GM12878 (cell line): ENCODE data around the gene ANKRD37. TPM values are rescaled to one million over a fixed set of nuclear protein-coding genes. Genes with fewer than 3 reads are reported as not detected.

ENCODE experiments used
- CBFB ChIP-seq: IDR thresholded peaks from 2 replicates; pipeline ENCODE4 v1.6.1; 2016; ENCODE audit warnings: antibody characterized with exemption, low read depth
- EZH2 ChIP-seq: IDR thresholded peaks from 2 replicates; pipeline ENCODE4 v1.6.1; 2012; ENCODE audit warnings: low read depth, mild to moderate bottlenecking, control low read depth, inconsistent platforms, low read length, borderline replicate concordance; ENCODE audit not compliant: control insufficient read depth
- FOXM1 ChIP-seq: IDR thresholded peaks from 2 replicates; pipeline ENCODE4 v1.6.1; 2012; ENCODE audit warnings: low read depth, mild to moderate bottlenecking, inconsistent platforms, low read length, moderate library complexity
- HDGF ChIP-seq: fragments of 450-650 bp; IDR thresholded peaks from 2 replicates; pipeline ENCODE4 v1.6.1; 2016; ENCODE audit warnings: antibody characterized with exemption
- MEF2B ChIP-seq: fragments of 450-650 bp; IDR thresholded peaks from 2 replicates; pipeline ENCODE4 v1.6.1; 2018; ENCODE audit warnings: mild to moderate bottlenecking, moderate library complexity; ENCODE audit not compliant: partially characterized antibody, poor library complexity, severe bottlenecking
- MTA2 ChIP-seq: fragments of 450-650 bp; IDR thresholded peaks from 2 replicates; pipeline ENCODE4 v1.6.1; 2016; ENCODE audit warnings: low read depth, mild to moderate bottlenecking, moderate library complexity
- MYC ChIP-seq: IDR thresholded peaks from 2 replicates; pipeline ENCODE4 v1.6.1; 2011; ENCODE audit warnings: mild to moderate bottlenecking, low read length, moderate library complexity, inconsistent platforms; ENCODE audit not compliant: insufficient read depth, insufficient replicate concordance, insufficient read length, severe bottlenecking
- NBN ChIP-seq: fragments of 450-650 bp; IDR thresholded peaks from 2 replicates; pipeline ENCODE4 v1.6.1; 2016
- NFXL1 ChIP-seq: fragments of 450-650 bp; IDR thresholded peaks from 2 replicates; pipeline ENCODE4 v1.6.1; 2017; ENCODE audit warnings: antibody characterized with exemption, mild to moderate bottlenecking, borderline replicate concordance
- PML ChIP-seq: IDR thresholded peaks from 2 replicates; pipeline ENCODE4 v1.6.1; 2012; ENCODE audit warnings: low read length, inconsistent platforms
- RUNX3 ChIP-seq: IDR thresholded peaks from 2 replicates; pipeline ENCODE4 v1.6.1; 2012; ENCODE audit warnings: low read length, inconsistent platforms
- SREBF2 ChIP-seq: IDR thresholded peaks from 2 replicates; pipeline ENCODE4 v1.6.1; 2012; ENCODE audit warnings: mild to moderate bottlenecking, low read length
- STAT1 ChIP-seq: fragments of 450-650 bp; conservative IDR thresholded peaks from 2 replicates; pipeline ENCODE4 v1.6.1; 2014; ENCODE audit warnings: antibody characterized with exemption, mild to moderate bottlenecking
- YBX1 ChIP-seq: fragments of 450-650 bp; IDR thresholded peaks from 2 replicates; pipeline ENCODE4 v1.6.1; 2016; ENCODE audit warnings: antibody characterized with exemption
- ZNF384 ChIP-seq: IDR thresholded peaks from 2 replicates; pipeline ENCODE4 v1.6.1; 2012; ENCODE audit warnings: low read depth, mild to moderate bottlenecking, low read length, improper control_type of control experiment, borderline replicate concordance
- polyA plus RNA-seq, 11 experiments: library from polyadenylated mRNA; depleted of rRNA in 4 of 11; unstranded in 6 of 11; stranded (reverse) in 5 of 11; fragments of >200 nt; fragmentation: Nextera tagmentation in 4 of 11; fragmentation: Illumina TruSeq in 1 of 11; extraction: Ambion mirVana in 4 of 11; extraction: Trizol in 1 of 11; gene quantifications; 1 replicate in 1 of 11; 2 replicates in 10 of 11; pipeline versions ENCODE4 v1.2.1 to v1.2.3, GENCODE V29; 2011 to 2016; ENCODE audit warnings: inconsistent platforms in 2 of 11, missing spikeins in 2 of 11, low read depth in 1 of 11
- total RNA-seq, 4 experiments: library from RNA; depleted of rRNA in 3 of 4; stranded (reverse); fragments of >200 nt in 3 of 4; fragmentation: Illumina TruSeq in 1 of 4; extraction: Trizol in 1 of 4; gene quantifications; 2 replicates each; pipeline versions ENCODE4 v1.2.1 to v1.2.3, GENCODE V29; 2013 to 2021
- TF ChIP-seq, protein P1 (sequence below): fragments of 450-650 bp; IDR thresholded peaks from 2 replicates; pipeline ENCODE4 v1.6.1; 2018; ENCODE audit warnings: mild to moderate bottlenecking, low read depth, moderate library complexity; ENCODE audit not compliant: partially characterized antibody
- TF ChIP-seq, protein P2 (sequence below): IDR thresholded peaks from 2 replicates; pipeline ENCODE4 v1.6.1; 2012; ENCODE audit warnings: low read depth, low read length, improper control_type of control experiment

Gene ANKRD37
- total and polyA plus RNA-seq, 10 of the 15 experiments (the other 5 are each of a cell fraction or from before 2014, with no cell fraction given), result 10.6 to 67.9 (median 24.2) TPM

DNA sequence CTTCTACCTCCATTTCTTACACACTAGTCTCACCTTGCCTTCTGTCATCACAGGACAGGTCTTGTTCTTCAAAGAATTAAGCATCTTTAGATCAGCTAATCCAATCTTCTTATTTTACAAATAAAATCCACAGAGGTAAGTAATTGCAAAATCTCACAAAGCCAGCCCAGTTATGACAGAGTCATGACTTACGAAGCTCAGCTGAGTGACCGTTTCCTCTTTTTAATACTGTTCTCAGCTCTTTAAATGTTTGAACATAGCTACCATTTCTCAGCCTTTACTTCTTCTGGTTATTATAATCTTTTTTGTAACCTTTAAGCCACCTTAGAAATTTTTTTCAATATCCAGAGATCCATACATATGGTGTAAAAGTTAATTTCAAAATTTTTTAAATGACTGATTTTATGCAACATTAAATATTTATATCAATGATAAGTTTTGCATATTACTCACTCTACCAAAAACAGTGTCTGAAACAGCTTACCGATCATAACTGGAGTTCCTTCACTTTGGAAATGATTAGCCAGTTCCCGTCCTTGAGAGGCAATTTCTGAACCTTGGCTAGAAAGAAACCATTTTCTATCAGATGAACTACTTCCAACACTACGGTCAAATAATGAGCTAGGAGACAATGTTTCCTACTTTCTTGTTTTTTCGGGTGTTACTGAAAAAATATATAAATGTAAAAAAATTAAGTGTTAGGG is 8.8 kb downstream of the ANKRD37 start (continued):
- TF ChIP-seq ZNF384, result no peak
- 0 out of 2 replicates have a peak, but pooled peaks have one; percentile 35 for TF ChIP-seq PML
- no peak for TF ChIP-seq MYC
- no peak for TF ChIP-seq STAT1
- peak; percentile 40; the same call in 1 of the 2 replicates for TF ChIP-seq RUNX3
- no peak for TF ChIP-seq EZH2
- TF ChIP-seq CBFB, result no peak
- no peak for TF ChIP-seq NFXL1
- TF ChIP-seq HDGF, result no peak
- TF ChIP-seq YBX1, result no peak
- TF ChIP-seq NBN, result no peak
- TF ChIP-seq, protein P1, sequence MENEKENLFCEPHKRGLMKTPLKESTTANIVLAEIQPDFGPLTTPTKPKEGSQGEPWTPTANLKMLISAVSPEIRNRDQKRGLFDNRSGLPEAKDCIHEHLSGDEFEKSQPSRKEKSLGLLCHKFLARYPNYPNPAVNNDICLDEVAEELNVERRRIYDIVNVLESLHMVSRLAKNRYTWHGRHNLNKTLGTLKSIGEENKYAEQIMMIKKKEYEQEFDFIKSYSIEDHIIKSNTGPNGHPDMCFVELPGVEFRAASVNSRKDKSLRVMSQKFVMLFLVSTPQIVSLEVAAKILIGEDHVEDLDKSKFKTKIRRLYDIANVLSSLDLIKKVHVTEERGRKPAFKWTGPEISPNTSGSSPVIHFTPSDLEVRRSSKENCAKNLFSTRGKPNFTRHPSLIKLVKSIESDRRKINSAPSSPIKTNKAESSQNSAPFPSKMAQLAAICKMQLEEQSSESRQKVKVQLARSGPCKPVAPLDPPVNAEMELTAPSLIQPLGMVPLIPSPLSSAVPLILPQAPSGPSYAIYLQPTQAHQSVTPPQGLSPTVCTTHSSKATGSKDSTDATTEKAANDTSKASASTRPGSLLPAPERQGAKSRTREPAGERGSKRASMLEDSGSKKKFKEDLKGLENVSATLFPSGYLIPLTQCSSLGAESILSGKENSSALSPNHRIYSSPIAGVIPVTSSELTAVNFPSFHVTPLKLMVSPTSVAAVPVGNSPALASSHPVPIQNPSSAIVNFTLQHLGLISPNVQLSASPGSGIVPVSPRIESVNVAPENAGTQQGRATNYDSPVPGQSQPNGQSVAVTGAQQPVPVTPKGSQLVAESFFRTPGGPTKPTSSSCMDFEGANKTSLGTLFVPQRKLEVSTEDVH, result no peak
- TF ChIP-seq, protein P2, sequence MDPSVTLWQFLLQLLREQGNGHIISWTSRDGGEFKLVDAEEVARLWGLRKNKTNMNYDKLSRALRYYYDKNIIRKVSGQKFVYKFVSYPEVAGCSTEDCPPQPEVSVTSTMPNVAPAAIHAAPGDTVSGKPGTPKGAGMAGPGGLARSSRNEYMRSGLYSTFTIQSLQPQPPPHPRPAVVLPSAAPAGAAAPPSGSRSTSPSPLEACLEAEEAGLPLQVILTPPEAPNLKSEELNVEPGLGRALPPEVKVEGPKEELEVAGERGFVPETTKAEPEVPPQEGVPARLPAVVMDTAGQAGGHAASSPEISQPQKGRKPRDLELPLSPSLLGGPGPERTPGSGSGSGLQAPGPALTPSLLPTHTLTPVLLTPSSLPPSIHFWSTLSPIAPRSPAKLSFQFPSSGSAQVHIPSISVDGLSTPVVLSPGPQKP, result no peak
- TF ChIP-seq MTA2, result no peak
- TF ChIP-seq MEF2B, result peak; percentile 12
- no peak for TF ChIP-seq SREBF2
- TF ChIP-seq FOXM1, result peak; percentile 78; the same call in 1 of the 2 replicates
